ENCODE data around the gene FREY1. TPM values are rescaled to one million over a fixed set of nuclear protein-coding genes. Genes with fewer than 3 reads are reported as not detected.

Gene FREY1
- total and polyA plus RNA-seq, 2 of the 13 experiments (the other 11 are each of a cell fraction or from before 2014, with no cell fraction given): 0.44 to 0.73 TPM

DNA sequence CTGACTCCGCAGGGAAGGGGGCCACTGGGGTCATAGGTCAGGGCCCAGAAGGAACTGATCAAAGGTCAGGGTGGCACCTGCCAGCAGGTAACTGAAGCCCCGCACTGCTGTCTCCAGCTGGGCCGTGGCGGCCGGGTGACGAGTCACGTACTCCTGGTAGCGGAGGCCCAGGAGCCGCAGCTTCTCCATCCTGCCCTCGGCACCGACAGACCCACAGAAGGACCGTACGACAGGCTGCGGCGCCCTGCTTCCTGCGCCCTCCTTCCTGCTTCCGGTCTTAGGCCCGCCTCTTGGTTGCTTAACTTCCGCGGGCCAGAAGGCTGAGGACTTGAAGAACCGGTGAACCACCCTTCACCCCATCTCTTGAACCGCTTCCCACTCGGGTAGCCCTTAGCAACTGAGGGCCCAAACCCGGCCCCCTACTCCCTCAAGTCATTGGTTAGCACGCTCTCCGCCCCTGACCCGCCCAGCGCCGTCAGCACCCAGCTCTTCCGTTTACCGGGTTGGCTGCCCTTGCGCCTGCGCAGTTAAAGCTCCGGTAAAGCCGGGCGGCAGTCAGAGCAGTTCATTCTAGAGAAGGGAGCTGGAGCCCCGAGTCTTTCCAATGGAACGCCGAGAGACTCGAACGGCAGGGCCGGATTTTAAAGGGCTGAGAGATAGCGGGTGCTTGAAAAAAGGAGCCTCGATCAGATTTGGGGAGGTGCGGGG, 10.7 kb upstream of the FREY1 start, which contains the start of gene PEX16 (continued):
- TF ChIP-seq ZBTB8A (CRISPR knock-in tag; IDR thresholded peaks at IDR 0.05; ENCODE audit: borderline replicate concordance, low read depth) (peak; percentile 64; the same call in 1 of the 2 replicates), ZNF343 (CRISPR knock-in tag; IDR thresholded peaks at IDR 0.05) (0 out of 2 replicates have a peak, but pooled peaks have one; percentile 53), POLR2AphosphoS5 (IDR thresholded peaks at IDR 0.05; ENCODE audit: low read depth, low read length) (peak; percentile 66; the same call in 1 of the 2 replicates), TEAD3 (CRISPR knock-in tag; optimal IDR thresholded peaks at IDR 0.05; ENCODE audit: borderline replicate concordance) (no peak), PHF8 (CRISPR knock-in tag; IDR thresholded peaks at IDR 0.05) (peak; percentile 80), ZNF230 (CRISPR knock-in tag; IDR thresholded peaks at IDR 0.05) (peak; percentile 31; the same call in 1 of the 2 replicates), POLR2G (IDR thresholded peaks at IDR 0.05; ENCODE audit: low read depth, low read length) (peak; percentile 79), ETV5 (CRISPR knock-in tag; IDR thresholded peaks at IDR 0.05; ENCODE audit: borderline replicate concordance) (peak; percentile 74), NR2F2 (IDR thresholded peaks at IDR 0.05; ENCODE audit: borderline replicate concordance, low read depth) (0 out of 2 replicates have a peak, but pooled peaks have one; percentile 15), ZNF367 (CRISPR knock-in tag; IDR thresholded peaks at IDR 0.05; ENCODE audit: borderline replicate concordance) (peak; percentile 82; the same call in 1 of the 2 replicates), ZNF331 (CRISPR knock-in tag; IDR thresholded peaks at IDR 0.05) (0 out of 2 replicates have a peak, but pooled peaks have one; percentile 34), GABPA (IDR thresholded peaks at IDR 0.05; ENCODE audit: low read depth, low read length) (peak; percentile 94), GABPA (CRISPR knock-in tag; IDR thresholded peaks at IDR 0.05; ENCODE audit: low read depth) (peak; percentile 98), ZSCAN20 (CRISPR knock-in tag; IDR thresholded peaks at IDR 0.05; ENCODE audit: borderline replicate concordance) (no peak), RBM39 (IDR thresholded peaks at IDR 0.05; ENCODE audit: low read depth, low read length, poor library complexity, severe bottlenecking) (peak; percentile 34)
- TF ChIP-seq, protein P1, sequence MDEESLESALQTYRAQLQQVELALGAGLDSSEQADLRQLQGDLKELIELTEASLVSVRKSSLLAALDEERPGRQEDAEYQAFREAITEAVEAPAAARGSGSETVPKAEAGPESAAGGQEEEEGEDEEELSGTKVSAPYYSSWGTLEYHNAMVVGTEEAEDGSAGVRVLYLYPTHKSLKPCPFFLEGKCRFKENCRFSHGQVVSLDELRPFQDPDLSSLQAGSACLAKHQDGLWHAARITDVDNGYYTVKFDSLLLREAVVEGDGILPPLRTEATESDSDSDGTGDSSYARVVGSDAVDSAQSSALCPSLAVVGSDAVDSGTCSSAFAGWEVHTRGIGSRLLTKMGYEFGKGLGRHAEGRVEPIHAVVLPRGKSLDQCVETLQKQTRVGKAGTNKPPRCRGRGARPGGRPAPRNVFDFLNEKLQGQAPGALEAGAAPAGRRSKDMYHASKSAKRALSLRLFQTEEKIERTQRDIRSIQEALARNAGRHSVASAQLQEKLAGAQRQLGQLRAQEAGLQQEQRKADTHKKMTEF (CRISPR knock-in tag; IDR thresholded peaks at IDR 0.05): peak; percentile 41; the same call in 1 of the 2 replicates
- TF ChIP-seq, protein P2, sequence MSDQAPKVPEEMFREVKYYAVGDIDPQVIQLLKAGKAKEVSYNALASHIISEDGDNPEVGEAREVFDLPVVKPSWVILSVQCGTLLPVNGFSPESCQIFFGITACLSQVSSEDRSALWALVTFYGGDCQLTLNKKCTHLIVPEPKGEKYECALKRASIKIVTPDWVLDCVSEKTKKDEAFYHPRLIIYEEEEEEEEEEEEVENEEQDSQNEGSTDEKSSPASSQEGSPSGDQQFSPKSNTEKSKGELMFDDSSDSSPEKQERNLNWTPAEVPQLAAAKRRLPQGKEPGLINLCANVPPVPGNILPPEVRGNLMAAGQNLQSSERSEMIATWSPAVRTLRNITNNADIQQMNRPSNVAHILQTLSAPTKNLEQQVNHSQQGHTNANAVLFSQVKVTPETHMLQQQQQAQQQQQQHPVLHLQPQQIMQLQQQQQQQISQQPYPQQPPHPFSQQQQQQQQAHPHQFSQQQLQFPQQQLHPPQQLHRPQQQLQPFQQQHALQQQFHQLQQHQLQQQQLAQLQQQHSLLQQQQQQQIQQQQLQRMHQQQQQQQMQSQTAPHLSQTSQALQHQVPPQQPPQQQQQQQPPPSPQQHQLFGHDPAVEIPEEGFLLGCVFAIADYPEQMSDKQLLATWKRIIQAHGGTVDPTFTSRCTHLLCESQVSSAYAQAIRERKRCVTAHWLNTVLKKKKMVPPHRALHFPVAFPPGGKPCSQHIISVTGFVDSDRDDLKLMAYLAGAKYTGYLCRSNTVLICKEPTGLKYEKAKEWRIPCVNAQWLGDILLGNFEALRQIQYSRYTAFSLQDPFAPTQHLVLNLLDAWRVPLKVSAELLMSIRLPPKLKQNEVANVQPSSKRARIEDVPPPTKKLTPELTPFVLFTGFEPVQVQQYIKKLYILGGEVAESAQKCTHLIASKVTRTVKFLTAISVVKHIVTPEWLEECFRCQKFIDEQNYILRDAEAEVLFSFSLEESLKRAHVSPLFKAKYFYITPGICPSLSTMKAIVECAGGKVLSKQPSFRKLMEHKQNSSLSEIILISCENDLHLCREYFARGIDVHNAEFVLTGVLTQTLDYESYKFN (CRISPR knock-in tag; conservative IDR thresholded peaks at IDR 0.05): peak; percentile 52
- TF ChIP-seq, protein P3, sequence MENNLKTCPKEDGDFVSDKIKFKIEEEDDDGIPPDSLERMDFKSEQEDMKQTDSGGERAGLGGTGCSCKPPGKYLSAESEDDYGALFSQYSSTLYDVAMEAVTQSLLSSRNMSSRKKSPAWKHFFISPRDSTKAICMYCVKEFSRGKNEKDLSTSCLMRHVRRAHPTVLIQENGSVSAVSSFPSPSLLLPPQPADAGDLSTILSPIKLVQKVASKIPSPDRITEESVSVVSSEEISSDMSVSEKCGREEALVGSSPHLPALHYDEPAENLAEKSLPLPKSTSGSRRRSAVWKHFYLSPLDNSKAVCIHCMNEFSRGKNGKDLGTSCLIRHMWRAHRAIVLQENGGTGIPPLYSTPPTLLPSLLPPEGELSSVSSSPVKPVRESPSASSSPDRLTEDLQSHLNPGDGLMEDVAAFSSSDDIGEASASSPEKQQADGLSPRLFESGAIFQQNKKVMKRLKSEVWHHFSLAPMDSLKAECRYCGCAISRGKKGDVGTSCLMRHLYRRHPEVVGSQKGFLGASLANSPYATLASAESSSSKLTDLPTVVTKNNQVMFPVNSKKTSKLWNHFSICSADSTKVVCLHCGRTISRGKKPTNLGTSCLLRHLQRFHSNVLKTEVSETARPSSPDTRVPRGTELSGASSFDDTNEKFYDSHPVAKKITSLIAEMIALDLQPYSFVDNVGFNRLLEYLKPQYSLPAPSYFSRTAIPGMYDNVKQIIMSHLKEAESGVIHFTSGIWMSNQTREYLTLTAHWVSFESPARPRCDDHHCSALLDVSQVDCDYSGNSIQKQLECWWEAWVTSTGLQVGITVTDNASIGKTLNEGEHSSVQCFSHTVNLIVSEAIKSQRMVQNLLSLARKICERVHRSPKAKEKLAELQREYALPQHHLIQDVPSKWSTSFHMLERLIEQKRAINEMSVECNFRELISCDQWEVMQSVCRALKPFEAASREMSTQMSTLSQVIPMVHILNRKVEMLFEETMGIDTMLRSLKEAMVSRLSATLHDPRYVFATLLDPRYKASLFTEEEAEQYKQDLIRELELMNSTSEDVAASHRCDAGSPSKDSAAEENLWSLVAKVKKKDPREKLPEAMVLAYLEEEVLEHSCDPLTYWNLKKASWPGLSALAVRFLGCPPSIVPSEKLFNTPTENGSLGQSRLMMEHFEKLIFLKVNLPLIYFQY (CRISPR knock-in tag; IDR thresholded peaks at IDR 0.05; ENCODE audit: borderline replicate concordance): no peak
- TF ChIP-seq, protein P4, sequence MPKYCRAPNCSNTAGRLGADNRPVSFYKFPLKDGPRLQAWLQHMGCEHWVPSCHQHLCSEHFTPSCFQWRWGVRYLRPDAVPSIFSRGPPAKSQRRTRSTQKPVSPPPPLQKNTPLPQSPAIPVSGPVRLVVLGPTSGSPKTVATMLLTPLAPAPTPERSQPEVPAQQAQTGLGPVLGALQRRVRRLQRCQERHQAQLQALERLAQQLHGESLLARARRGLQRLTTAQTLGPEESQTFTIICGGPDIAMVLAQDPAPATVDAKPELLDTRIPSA (CRISPR knock-in tag; IDR thresholded peaks at IDR 0.05; ENCODE audit: borderline replicate concordance): 0 out of 2 replicates have a peak, but pooled peaks have one; percentile 56
